Neural progenitor cell (in vitro differentiated cells): Measurements from ENCODE around the gene EYS. TPM values are rescaled to one million over a fixed set of nuclear protein-coding genes. Genes with fewer than 3 reads are reported as not detected.
"Not testable (repeated sequence)": the region's sequence is repeated elsewhere in the genome, so short reads cannot be mapped to it uniquely, and the experiment has no call there.

ENCODE experiments used
- DNase-seq: peaks from one replicate; pipeline ENCODE4 v3.0.0-alpha.2; 2016; ENCODE audit warnings: low spot score
- H2AFZ ChIP-seq: fragments of 200-600 bp; sonication (generic); replicated peaks from 2 replicates; pipeline ENCODE4 v1.6.1; 2016; ENCODE audit warnings: antibody characterized with exemption
- H3F3A ChIP-seq: fragments of 200-600 bp; sonication (generic); 2 replicates; pipeline ENCODE4 v1.6.1; 2016; ENCODE audit warnings: antibody characterized with exemption, low read depth
- H3K27ac ChIP-seq: fragments of 200-600 bp; sonication (generic); 2 replicates; pipeline ENCODE4 v1.5.1; 2016; ENCODE audit warnings: mild to moderate bottlenecking
- H3K27me3 ChIP-seq: fragments of 200-600 bp; sonication (generic); 2 replicates; pipeline ENCODE4 v1.6.1; 2016; ENCODE audit warnings: mild to moderate bottlenecking, moderate library complexity
- H3K36me3 ChIP-seq: fragments of 200-600 bp; sonication (generic); 2 replicates; pipeline ENCODE4 v1.5.1; 2016
- H3K4me1 ChIP-seq: fragments of 200-600 bp; sonication (generic); 2 replicates; pipeline ENCODE4 v1.6.1; 2016; ENCODE audit warnings: mixed run types
- H3K4me2 ChIP-seq: fragments of 200-600 bp; sonication (generic); 2 replicates; pipeline ENCODE4 v1.6.1; 2016
- H3K4me3 ChIP-seq: fragments of 200-600 bp; sonication (generic); 2 replicates; pipeline ENCODE4 v1.5.1; 2016
- H3K79me2 ChIP-seq: fragments of 200-600 bp; sonication (generic); 2 replicates; pipeline ENCODE4 v1.6.1; 2016; ENCODE audit warnings: low read depth
- H3K9ac ChIP-seq: fragments of 200-600 bp; sonication (generic); 2 replicates; pipeline ENCODE4 v1.6.1; 2016
- H3K9me3 ChIP-seq: fragments of 200-600 bp; sonication (generic); 2 replicates; pipeline ENCODE4 v1.5.1; 2016; ENCODE audit warnings: low read depth
- H4K20me1 ChIP-seq: fragments of 200-600 bp; sonication (generic); 2 replicates; pipeline ENCODE4 v1.6.1; 2016; ENCODE audit warnings: low read depth
- H3K27ac Mint-ChIP-seq: 3 replicates; pipeline ENCODE4 v1.8.0; 2021; ENCODE audit warnings: mixed read lengths
- H3K27me3 Mint-ChIP-seq: 2 replicates; pipeline ENCODE4 v1.8.0; 2022; ENCODE audit warnings: low read depth, mild to moderate bottlenecking, inconsistent platforms, moderate library complexity, mixed read lengths; ENCODE audit not compliant: insufficient read depth
- H3K36me3 Mint-ChIP-seq: 3 replicates; pipeline ENCODE4 v1.8.0; 2021; ENCODE audit warnings: mixed read lengths
- H3K4me1 Mint-ChIP-seq: 3 replicates; pipeline ENCODE4 v1.8.0; 2021; ENCODE audit warnings: mixed read lengths
- H3K4me3 Mint-ChIP-seq: 3 replicates; pipeline ENCODE4 v1.8.0; 2021; ENCODE audit warnings: mild to moderate bottlenecking, moderate library complexity, mixed read lengths
- H3K9me3 Mint-ChIP-seq: 3 replicates; pipeline ENCODE4 v1.8.0; 2020; ENCODE audit warnings: mixed read lengths
- EZH2 ChIP-seq: fragments of 200-600 bp; sonication (generic); IDR thresholded peaks from 2 replicates; pipeline ENCODE4 v1.6.1; 2017; ENCODE audit warnings: antibody characterized with exemption, mild to moderate bottlenecking, moderate library complexity
- EZH2phosphoT487 ChIP-seq: fragments of 200-600 bp; sonication (generic); IDR thresholded peaks from 2 replicates; pipeline ENCODE4 v1.6.1; 2017; ENCODE audit warnings: antibody characterized with exemption
- total RNA-seq: library from RNA; depleted of rRNA; stranded (reverse); fragments of >200 nt; gene quantifications from 2 replicates; pipeline ENCODE4 v1.2.3, GENCODE V29; 2015; ENCODE audit warnings: low replicate concordance
- TF ChIP-seq, protein P1 (sequence below): fragments of 200-600 bp; sonication (generic); IDR thresholded peaks from 2 replicates; pipeline ENCODE4 v1.5.1; 2017; ENCODE audit warnings: antibody characterized with exemption, mild to moderate bottlenecking

The EYS gene
- total RNA-seq, 1 donor from 2014 or later, result not detected

DNA sequence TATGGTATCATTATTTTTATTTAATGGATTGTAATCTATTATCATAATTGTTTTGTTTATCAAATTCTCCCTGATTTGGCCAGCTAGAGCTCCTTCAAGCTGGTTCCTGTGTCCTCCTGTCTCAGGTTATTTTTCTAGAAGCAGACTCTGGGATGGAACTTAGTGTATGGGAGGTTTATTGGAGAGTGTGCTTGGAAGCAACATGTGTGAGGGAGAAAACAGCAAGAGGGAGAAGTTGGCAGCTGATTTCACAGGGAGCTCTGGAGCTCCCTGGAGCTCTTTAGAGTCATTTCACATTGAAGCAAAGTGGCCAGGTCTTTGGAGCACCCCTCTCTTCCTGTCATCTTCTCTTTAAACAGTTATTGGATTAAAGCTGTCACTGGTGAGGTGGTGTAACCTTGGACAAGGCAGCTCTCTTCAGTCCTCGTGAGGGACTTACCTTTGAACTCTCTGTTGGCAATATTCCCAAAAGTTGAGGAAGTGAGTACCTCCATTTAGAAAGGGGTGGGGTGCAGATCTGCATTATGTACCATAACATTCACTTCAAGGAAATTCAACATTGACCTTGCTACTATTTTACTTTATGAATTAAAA is 1967.8 kb downstream of the EYS start:
- Histone ChIP-seq H3K9me3 (no peaks in the 10 kb centered on the region), H3K9ac (no peak overlapping the region), H3K36me3 (no peaks in the 10 kb centered on the region), H4K20me1 (no peaks in the 10 kb centered on the region), H3K27ac (no peak overlapping the region), H3K27me3 (no peaks in the 10 kb centered on the region), H3F3A (no peaks in the 10 kb centered on the region), H3K4me1 (no peaks in the 10 kb centered on the region), H2AFZ (no peak overlapping the region), H3K4me3 (no peak overlapping the region), H3K79me2 (no peaks in the 10 kb centered on the region), H3K4me2 (no peak overlapping the region)
- Mint-ChIP-seq H3K27ac (no peak overlapping the region), H3K36me3 (no peaks in the 10 kb centered on the region), H3K4me1 (no peaks in the 10 kb centered on the region), H3K4me3 (no peak overlapping the region), H3K9me3 (peaks cover 5% of the 10 kb centered on the region), H3K27me3 (no peaks in the 10 kb centered on the region)
- no peak for DNase-seq
- TF ChIP-seq EZH2 (no peak), EZH2phosphoT487 (no peak)
- TF ChIP-seq, protein P1, sequence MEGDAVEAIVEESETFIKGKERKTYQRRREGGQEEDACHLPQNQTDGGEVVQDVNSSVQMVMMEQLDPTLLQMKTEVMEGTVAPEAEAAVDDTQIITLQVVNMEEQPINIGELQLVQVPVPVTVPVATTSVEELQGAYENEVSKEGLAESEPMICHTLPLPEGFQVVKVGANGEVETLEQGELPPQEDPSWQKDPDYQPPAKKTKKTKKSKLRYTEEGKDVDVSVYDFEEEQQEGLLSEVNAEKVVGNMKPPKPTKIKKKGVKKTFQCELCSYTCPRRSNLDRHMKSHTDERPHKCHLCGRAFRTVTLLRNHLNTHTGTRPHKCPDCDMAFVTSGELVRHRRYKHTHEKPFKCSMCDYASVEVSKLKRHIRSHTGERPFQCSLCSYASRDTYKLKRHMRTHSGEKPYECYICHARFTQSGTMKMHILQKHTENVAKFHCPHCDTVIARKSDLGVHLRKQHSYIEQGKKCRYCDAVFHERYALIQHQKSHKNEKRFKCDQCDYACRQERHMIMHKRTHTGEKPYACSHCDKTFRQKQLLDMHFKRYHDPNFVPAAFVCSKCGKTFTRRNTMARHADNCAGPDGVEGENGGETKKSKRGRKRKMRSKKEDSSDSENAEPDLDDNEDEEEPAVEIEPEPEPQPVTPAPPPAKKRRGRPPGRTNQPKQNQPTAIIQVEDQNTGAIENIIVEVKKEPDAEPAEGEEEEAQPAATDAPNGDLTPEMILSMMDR, result no peak

DNA sequence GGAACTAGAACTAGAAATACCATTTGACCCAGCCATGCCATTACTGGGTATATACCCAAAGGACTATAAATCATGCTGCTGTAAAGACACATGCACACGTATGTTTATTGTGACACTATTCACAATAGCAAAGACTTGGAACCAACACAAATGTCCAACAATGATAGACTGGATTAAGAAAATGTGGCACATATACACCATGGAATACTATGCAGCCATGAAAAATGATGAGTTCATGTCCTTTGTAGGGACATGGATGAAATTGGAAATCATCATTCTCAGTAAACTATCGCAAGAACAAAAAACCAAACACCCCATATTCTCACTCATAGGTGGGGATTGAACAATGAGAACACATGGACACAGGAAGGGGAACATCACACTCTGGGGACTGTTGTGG is 1968.8 kb downstream of the EYS start:
- H3K36me3 ChIP-seq, H3F3A ChIP-seq, H3K4me1 Mint-ChIP-seq, H3K9ac ChIP-seq, H3K79me2 ChIP-seq, H3K9me3 ChIP-seq, H3K4me3 Mint-ChIP-seq, H3K4me1 ChIP-seq, DNase-seq, H3K4me3 ChIP-seq, H3K27me3 Mint-ChIP-seq, H3K27me3 ChIP-seq, H2AFZ ChIP-seq, H3K27ac Mint-ChIP-seq, H3K9me3 Mint-ChIP-seq, H3K27ac ChIP-seq, H4K20me1 ChIP-seq, H3K36me3 Mint-ChIP-seq, H3K4me2 ChIP-seq: not testable (repeated sequence)

DNA sequence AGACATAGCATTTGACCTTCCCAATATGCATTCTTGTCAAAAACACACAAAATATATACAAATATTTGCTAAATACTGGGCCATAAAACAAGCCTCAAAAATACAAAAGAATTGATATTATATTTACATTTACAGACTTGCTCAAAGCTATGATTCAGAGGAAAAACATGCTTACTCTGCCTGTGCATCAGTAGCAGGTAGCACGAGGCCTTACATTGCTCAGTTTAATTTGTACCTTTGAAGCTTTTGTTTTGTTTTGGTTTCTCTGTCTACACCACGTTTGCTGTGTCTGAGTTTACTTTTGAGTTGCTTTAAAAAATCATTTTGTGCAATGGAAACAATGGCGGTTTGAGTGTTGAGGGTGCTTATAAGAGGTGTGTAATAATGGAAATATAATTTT is 1972.1 kb downstream of the EYS start:
- no peak overlapping the region for H2AFZ ChIP-seq
- H3K79me2 ChIP-seq, result no peaks in the 10 kb centered on the region
- H3K4me2 ChIP-seq, result no peak overlapping the region
- H3K4me3 ChIP-seq, result no peak overlapping the region
- no peak for TF ChIP-seq EZH2phosphoT487
- no peak for TF ChIP-seq EZH2
- TF ChIP-seq, protein P1, result no peak
- no peak for DNase-seq
- Mint-ChIP-seq H3K36me3 (no peaks in the 10 kb centered on the region), H3K27me3 (no peaks in the 10 kb centered on the region), H3K4me3 (no peak overlapping the region), H3K4me1 (no peaks in the 10 kb centered on the region), H3K27ac (no peak overlapping the region), H3K9me3 (peaks cover 5% of the 10 kb centered on the region)
- H3K36me3 ChIP-seq, result no peaks in the 10 kb centered on the region
- H3F3A ChIP-seq, result no peaks in the 10 kb centered on the region
- no peaks in the 10 kb centered on the region for H3K27me3 ChIP-seq
- no peaks in the 10 kb centered on the region for H4K20me1 ChIP-seq
- no peak overlapping the region for H3K27ac ChIP-seq
- H3K9me3 ChIP-seq, result no peaks in the 10 kb centered on the region
- H3K9ac ChIP-seq, result no peak overlapping the region
- no peaks in the 10 kb centered on the region for H3K4me1 ChIP-seq

DNA sequence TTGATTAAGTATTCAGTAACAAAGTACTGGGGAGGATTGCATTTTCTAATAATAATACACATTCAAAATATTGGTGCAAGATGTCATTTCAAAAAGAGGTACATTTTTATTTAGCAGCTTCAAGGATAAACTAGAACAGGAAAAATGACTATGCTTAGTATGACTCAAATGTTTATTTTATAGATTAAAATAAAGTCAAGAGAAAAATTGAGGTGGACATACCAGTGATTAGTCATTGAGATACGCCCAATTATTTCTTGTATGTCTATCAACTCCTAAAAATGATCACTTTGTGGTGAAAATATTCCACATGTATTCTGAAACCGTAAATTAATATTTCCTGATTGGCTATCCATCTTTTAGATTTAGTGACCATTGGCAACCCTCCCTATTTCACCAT is 1974.7 kb downstream of the EYS start:
- no peaks in the 10 kb centered on the region for H3K9me3 ChIP-seq
- TF ChIP-seq EZH2phosphoT487, result no peak
- TF ChIP-seq EZH2, result no peak
- TF ChIP-seq, protein P1, result no peak
- Mint-ChIP-seq H3K4me1 (no peaks in the 10 kb centered on the region), H3K9me3 (peaks cover 5% of the 10 kb centered on the region), H3K4me3 (no peak overlapping the region), H3K36me3 (no peaks in the 10 kb centered on the region), H3K27me3 (no peaks in the 10 kb centered on the region), H3K27ac (no peak overlapping the region)
- no peak overlapping the region for H3K9ac ChIP-seq
- H3K36me3 ChIP-seq, result no peaks in the 10 kb centered on the region
- H3K4me2 ChIP-seq, result no peak overlapping the region
- H3K27me3 ChIP-seq, result no peaks in the 10 kb centered on the region
- H3K27ac ChIP-seq, result no peak overlapping the region
- H3F3A ChIP-seq, result no peaks in the 10 kb centered on the region
- H4K20me1 ChIP-seq, result no peaks in the 10 kb centered on the region
- H3K4me1 ChIP-seq, result no peaks in the 10 kb centered on the region
- H3K79me2 ChIP-seq, result no peaks in the 10 kb centered on the region
- no peak for DNase-seq
- H3K4me3 ChIP-seq, result no peak overlapping the region
- H2AFZ ChIP-seq, result no peak overlapping the region
